Ureter (tissue), 1 donor: ENCODE results near the gene COL6A3. TPM values are rescaled to one million over a fixed set of nuclear protein-coding genes. Genes with fewer than 3 reads are reported as not detected.
"Not testable (repeated sequence)": the region's sequence is repeated elsewhere in the genome, so short reads cannot be mapped to it uniquely, and the experiment has no call there.

ENCODE experiments used
- DNase-seq: peaks from one replicate; pipeline ENCODE4 v3.0.0-alpha.2; 2020; ENCODE audit warnings: low spot score
- total RNA-seq: library from RNA; stranded (reverse); gene quantifications from one replicate; pipeline ENCODE4 v1.2.4, GENCODE V29; 2023
- donor health status: DM: yes; HTN: yes; CAD: no.

The COL6A3 gene
- total RNA-seq, 1 donor from 2014 or later = 197 TPM

DNA sequence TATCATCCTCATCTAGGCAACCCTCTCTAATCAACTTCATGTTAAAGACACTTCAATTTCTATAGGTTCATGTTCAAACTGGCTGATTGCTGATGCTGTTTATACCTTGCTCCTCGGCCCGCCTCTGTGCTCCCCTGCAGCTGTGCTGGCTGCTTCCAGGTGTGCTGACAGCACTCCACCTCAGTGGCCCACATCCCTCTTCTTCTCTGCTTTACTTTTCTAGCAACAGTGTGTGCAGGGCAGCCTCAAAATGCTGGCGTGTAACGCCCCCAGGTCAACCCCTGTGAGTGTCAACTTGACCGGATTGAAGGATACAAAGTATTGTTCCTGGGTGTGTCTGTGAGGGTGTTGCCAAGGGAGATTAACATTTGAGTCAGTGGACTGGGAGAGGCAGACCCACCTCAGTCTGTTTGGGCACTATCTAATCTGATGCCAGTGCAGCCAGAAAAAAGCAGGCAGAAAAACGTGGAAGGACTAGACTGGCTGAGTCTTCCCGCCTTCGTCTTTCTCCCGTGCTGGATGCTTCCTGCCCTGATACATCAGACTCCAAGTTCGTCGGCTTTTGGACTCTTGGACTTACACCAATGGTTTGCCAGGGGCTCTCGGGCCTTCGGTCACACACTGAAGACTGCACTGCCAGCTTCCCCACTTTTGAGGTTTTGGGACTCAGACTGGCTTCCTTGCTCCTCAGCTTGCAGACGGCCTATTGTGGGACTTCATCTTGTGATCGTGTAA lies 94.7 kb downstream of the COL6A3 start:
- no peak for DNase-seq

GRCh38 chr2:237316339-237316738 lies 97.6 kb downstream of the COL6A3 start:
- no peak for DNase-seq

- no peak for DNase-seq
These were observed 98.1 kb downstream of the COL6A3 start for GRCh38 chr2:237315829-237316225.

DNA sequence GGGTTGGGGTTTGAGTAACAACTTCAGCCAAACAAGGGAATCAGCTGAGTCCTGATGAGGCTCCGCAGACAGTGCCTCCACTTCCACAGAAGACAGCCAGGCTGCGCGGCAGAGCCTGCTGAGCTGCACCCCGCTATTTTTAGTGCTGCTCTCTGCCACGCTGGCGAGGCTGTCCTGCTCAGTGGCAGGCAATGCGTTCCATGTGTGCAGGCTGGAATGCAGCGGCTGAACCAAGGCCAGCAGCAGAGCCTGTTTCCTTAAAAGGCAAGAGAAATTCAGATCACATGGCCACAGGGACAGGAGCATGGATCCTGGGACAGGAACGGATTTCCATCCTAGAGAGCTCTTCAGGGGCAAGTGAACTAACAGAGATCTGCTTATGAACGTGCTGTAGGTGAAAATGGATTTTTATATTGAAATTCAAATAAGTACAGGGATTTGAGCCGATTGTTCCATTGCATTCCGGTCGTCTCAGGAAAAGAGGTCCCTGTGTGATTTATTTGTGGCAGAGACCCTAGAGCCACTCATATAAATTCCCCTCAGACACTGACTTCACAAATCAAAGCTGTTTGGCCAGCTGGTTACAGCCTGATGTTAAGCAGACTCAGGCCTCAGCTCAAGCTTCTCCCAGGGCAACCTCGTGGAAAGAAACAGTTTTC lies 98.7 kb downstream of the COL6A3 start:
- peak; percentile 88 for DNase-seq

DNA sequence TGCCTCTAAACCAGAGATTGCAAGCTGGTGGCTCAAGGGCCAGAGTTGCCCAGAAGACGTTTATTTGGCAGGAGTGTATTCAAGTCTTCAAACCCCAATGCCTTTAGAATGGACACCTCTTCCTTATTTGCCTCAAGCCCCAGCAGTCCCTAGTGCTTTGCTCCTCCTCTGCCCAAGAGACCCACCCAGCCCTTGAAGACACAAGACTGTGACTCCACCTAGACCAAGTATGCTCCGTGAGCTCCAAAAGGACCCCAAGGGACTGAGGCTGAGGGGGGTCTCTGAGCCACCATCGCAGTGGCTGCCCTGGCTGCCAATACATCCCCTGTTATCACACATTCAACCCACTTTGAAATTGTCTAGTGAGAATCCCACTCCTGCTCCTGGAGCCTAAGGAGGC lies 99.3 kb downstream of the COL6A3 start:
- DNase-seq = no peak

DNA sequence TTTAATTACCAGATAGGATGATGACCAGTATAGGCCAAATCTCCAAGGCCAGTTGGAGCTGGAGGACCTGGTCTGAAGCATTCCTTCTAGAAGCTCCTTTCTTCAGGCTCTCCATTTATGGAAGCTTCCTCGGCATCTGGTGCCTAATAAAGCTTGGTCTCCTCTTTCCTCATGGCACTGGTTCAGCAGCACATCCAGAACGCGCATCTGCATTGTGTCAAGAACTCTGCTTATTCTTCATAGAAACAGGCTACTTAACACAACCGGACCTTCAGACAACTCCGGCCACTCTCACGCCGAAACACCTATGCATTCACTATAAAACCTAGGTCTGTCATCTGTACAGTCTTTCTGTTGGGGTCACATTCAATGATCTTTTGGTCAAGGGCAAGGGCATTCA lies 99.8 kb downstream of the COL6A3 start:
- no peak for DNase-seq

- DNase-seq = no peak
These were observed 101.8 kb downstream of the COL6A3 start for GRCh38 chr2:237312021-237312755.

DNA sequence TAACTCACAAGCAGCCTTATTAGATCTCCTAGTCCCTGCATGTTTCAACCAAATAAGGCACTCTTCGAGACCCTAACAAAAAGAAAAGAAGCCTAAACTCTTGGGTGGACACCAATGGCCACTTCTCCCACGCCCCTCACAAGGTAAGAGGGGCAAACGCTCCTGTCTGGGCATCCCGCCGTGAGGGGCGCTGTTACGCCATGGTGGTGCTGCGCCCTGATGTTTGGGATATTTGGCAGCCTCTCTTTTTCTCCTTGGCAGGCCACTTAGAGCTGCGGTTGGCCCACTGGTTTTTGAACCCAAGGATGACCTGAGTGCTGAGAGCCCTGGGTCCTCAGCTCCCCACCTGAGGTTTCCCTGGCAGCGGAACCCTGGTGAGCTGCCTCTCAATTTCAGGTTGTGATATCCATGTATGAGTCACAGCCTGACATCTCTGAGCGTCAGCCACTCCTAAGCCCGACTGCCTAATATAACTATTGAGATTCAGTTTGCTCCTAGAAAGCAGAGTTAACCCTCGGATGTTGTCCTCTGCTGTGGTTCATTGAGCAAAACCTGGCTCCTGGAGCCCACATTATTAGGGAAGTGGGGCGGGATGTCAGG lies 103.3 kb downstream of the COL6A3 start:
- no peak for DNase-seq

GRCh38 chr2:237309416-237309815 lies 104.5 kb downstream of the COL6A3 start:
- no peak for DNase-seq

GRCh38 chr2:237309011-237309410 lies 105.0 kb downstream of the COL6A3 start:
- DNase-seq = no peak

DNA sequence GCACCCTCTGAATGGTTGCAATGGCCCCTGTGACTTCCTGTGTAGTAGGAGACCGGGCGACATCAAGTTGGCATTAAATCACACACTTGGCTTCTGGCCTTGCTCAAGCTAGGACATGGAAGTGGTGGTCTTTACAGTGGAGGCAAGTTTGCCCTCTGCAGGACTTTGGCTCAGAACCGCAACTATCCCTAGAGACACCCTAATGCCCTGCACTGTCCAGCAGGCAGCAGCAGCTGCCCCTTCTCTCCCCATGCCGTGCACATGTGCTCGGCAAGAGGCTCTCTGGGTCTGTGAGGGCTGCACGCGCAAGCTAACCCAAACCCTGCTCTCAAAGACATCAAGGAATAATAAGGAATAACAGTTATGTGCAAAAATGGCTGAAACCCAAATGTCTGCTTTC lies 106.5 kb downstream of the COL6A3 start:
- DNase-seq = no peak

DNA sequence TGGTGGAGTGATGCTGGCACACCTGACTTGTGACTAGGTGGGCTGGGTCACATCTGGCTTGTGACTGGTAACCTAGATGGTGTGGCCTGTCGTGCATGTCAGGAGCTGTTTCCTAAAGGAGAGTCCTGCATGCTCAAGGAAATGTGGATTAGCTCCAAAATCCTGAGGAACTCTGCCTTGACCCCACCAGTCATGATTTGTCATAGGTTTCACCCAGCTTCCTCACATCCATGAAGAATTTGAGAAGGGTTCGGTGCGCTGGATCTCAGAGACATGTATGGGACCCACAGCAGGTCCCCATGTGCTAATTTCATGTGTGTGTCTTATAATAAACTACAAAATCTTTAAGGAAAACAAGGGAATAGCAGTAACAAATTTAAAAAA lies 107.2 kb downstream of the COL6A3 start:
- no peak for DNase-seq

- no peak for DNase-seq
These were observed 107.7 kb downstream of the COL6A3 start for GRCh38 chr2:237306083-237306786.

GRCh38 chr2:237305579-237305978 lies 108.4 kb downstream of the COL6A3 start:
- no peak for DNase-seq

DNA sequence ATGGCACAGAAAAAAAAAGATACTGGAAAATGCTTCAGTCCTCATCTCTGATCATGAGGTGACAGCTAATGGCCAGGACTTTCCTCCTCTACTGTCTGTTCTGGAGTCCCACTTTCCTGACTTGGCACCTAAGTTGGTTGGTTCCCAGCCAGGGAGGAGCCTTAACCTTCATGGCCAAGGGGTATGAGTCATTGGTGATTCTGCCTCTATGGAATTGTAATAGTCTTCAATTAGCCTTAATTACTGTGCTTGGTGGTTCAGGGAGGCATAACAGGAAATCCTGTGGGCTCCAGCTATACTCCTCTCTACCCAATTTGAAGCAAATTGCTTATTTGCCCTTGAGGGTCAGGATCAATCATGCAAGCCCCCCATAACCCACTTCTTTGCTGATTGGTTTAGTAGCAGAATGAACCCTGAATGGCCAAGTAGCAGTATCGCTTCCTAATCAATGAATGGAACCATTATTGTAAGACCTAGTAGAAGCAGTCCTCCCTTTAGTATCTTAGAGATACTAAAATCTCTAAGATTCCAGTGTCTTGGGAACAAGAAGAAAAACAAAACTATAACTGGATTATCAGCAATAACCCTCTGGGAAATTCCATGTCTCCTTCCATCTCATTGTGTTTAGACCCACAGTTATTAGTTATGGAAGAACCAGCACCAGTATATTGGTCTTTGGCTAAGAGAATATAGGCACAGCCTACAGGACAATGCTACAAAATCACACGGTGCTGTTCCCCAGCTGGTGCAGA lies 109.0 kb downstream of the COL6A3 start:
- no peak for DNase-seq

DNA sequence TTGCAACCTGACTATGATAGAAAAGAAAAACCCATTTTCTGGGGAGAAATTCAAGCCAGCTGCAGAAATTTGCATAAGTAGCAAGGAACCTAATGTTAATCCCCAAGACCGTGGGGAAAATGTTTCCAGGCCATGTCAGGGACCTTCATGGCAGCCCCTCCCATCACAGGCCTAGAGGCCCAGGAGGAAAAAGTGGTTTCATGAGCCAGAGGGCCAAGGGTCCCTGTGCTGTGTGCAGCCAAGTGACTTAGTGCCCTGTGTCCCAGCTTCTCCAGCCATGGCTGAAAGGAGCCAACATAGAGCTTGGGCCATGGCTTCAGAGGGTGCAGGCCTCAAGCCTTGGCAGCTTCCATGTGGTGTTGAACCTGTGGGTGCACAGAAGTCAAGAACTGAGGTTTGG lies 110.7 kb downstream of the COL6A3 start:
- DNase-seq = not testable (repeated sequence)

DNA sequence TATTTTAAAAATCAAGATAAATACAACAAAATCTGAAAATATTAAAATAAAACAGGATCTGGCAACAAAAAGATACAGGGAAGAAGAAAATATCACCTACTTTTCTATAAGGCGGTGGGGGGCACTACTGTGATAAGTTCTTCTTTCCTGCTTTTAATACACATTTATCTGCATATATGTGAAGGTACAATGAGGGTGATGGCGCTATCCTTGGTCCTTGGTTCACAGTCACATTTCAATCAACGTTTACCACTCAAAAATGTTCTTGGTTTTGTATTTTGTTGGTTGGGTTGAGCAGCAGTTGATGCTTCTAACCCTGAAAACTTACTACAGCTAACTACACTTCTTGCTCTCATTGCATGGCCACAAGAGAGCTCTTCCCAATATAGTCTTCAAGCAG lies 112.4 kb downstream of the COL6A3 start:
- no peak for DNase-seq

GRCh38 chr2:237300739-237301138 lies 113.2 kb downstream of the COL6A3 start:
- DNase-seq = no peak

DNA sequence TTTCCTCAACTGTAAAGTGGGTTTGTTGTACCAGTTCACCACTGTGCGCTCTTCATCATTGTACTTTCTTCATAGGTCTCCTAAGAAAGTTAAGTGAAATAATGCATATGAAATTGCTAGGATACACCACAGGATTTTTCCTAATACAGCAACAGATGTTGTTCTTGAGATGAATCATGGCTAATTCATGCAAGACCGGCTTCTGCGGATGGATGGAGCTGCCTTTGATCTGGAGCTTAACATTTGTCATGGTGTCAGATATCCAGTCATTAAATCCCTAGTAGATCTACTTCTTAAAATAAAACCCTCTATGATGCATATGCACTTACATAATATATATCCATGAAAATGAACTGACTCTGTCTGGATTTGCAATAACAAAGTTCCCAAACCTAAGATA lies 114.1 kb downstream of the COL6A3 start:
- no peak for DNase-seq

- no peak for DNase-seq
These were observed 115.5 kb downstream of the COL6A3 start for GRCh38 chr2:237298151-237299118.
